Body of pancreas (tissue), 4 donors: ENCODE results near the gene ANKUB1.

Source experiments
- POLR2A ChIP-seq, 3 donors: fragments of 450-650 bp; IDR thresholded peaks; one replicate each; pipeline ENCODE4 v1.6.1; 2016; ENCODE audit warnings: antibody characterized with exemption in 3 of 3, mild to moderate bottlenecking in 2 of 3
- TF ChIP-seq, protein P1 (sequence below), 7 experiments: fragments of 450-650 bp in 4 of 7; fragments of 200-600 bp in 3 of 7; sonication (generic) in 3 of 7; IDR thresholded peaks; one replicate each; pipeline ENCODE4 v1.5.1; 2016 to 2019; ENCODE audit warnings: antibody characterized with exemption in 7 of 7

DNA sequence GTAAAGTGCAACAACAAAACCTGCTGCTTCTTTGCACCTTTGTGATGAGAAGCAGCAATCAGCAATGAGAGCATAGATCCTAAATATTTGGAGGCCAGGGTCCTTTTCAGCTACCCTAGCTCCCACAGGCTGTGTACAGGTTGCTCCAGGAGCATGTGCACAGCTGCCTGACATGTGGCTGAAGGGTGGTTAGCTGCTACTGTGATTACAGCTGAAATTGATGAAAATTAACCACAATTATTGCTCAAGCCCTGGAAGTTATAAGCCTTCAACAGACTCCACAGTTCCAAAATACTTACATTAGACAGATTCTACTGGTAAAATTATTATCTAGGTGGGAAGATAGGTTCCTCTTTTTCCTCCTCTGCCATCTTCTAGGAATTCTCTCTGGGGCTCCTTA is 68.6 kb downstream of the ANKUB1 start:
- no peak for TF ChIP-seq POLR2A (IDR thresholded peaks at IDR 0.05)
- TF ChIP-seq, protein P1, sequence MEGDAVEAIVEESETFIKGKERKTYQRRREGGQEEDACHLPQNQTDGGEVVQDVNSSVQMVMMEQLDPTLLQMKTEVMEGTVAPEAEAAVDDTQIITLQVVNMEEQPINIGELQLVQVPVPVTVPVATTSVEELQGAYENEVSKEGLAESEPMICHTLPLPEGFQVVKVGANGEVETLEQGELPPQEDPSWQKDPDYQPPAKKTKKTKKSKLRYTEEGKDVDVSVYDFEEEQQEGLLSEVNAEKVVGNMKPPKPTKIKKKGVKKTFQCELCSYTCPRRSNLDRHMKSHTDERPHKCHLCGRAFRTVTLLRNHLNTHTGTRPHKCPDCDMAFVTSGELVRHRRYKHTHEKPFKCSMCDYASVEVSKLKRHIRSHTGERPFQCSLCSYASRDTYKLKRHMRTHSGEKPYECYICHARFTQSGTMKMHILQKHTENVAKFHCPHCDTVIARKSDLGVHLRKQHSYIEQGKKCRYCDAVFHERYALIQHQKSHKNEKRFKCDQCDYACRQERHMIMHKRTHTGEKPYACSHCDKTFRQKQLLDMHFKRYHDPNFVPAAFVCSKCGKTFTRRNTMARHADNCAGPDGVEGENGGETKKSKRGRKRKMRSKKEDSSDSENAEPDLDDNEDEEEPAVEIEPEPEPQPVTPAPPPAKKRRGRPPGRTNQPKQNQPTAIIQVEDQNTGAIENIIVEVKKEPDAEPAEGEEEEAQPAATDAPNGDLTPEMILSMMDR (IDR thresholded peaks at IDR 0.05): no peak
